Thyroid gland (tissue), 4 donors: ENCODE results near the gene RAET1E. TPM values are rescaled to one million over a fixed set of nuclear protein-coding genes. Genes with fewer than 3 reads are reported as not detected.

Source experiments
- DNase-seq, 2 donors: peaks; one replicate each; pipeline ENCODE4 v3.0.0-alpha.2; 2019
- H3K27ac ChIP-seq, 3 donors: fragments of 200-600 bp; sonication (generic); 1 replicate in 2 of 3; 2 replicates in 1 of 3; pipeline ENCODE4 v1.5.1; 2016 to 2019; ENCODE audit warnings: mild to moderate bottlenecking in 1 of 3, moderate library complexity in 1 of 3
- H3K27me3 ChIP-seq: fragments of 200-600 bp; sonication (generic); one replicate; pipeline ENCODE4 v1.5.1; 2019
- H3K36me3 ChIP-seq, 2 donors: fragments of 200-600 bp; sonication (generic); one replicate each; pipeline ENCODE4 v1.5.1; 2016 to 2019
- H3K4me1 ChIP-seq, 2 donors: fragments of 200-600 bp; sonication (generic); one replicate each; pipeline ENCODE4 v1.5.1; 2017 to 2019
- H3K4me3 ChIP-seq, 3 donors: fragments of 200-600 bp; sonication (generic); replicated peaks in 1 of 3; 1 replicate in 2 of 3; 2 replicates in 1 of 3; pipeline ENCODE4 v1.5.1; 2016; ENCODE audit warnings: mild to moderate bottlenecking in 1 of 3
- H3K9me3 ChIP-seq: fragments of 200-600 bp; sonication (generic); one replicate; pipeline ENCODE4 v1.5.1; 2017
- CTCF ChIP-seq, 6 experiments: fragments of 200-600 bp in 3 of 6; fragments of 450-650 bp in 3 of 6; sonication (generic) in 3 of 6; IDR thresholded peaks; one replicate each; pipeline ENCODE4 v1.5.1; 2016 to 2019; ENCODE audit warnings: antibody characterized with exemption in 6 of 6, mild to moderate bottlenecking in 2 of 6, inconsistent platforms in 1 of 6, moderate library complexity in 1 of 6
- POLR2A ChIP-seq, 2 donors: fragments of 450-650 bp; IDR thresholded peaks; one replicate each; pipeline ENCODE4 v1.6.1; 2017; ENCODE audit warnings: antibody characterized with exemption in 2 of 2, mild to moderate bottlenecking in 2 of 2, moderate library complexity in 1 of 2
- WGBS, 2 donors: methylation state at CpG; one replicate each; pipeline ENCODE4 v1.1.5; 2017; 5-methylcytosine and 5-hydroxymethylcytosine counted together
- intact Hi-C: fragments of 100-400 bp; cut with DNase I; formaldehyde crosslinking; loops from one replicate; pipeline ENCODE4 v1.15.1; 2023
- total RNA-seq, 4 donors: library from RNA; depleted of rRNA; stranded (reverse); fragments of >200 nt; gene quantifications; one replicate each; pipeline ENCODE4 v1.2.3, GENCODE V29; 2016

RAET1E gene
- total RNA-seq, 4 donors from 2014 or later = 1.7 TPM; not detected in 3

GRCh38 chr6:149881066-149881766 lies 16.7 kb downstream of the RAET1E start:
- H3K27me3 ChIP-seq = no peaks in the 10 kb centered on the region
- whole genome bisulfite sequencing, 2 donors = 84 to 93% methylated on average over 10 of the region's 10 CpGs
- DNase-seq = no peak
- H3K4me3 ChIP-seq = no peak overlapping the region
- no peaks in the 10 kb centered on the region for H3K36me3 ChIP-seq
- no peak overlapping the region for H3K27ac ChIP-seq
- intact Hi-C loops = no loop called here
- TF ChIP-seq CTCF (IDR thresholded peaks at IDR 0.05) (no peak), POLR2A (IDR thresholded peaks at IDR 0.05) (no peak)
- no peaks in the 10 kb centered on the region for H3K9me3 ChIP-seq
- peaks cover 3 to 4% of the 10 kb centered on the region in 2 donors for H3K4me1 ChIP-seq

- H3K4me1 ChIP-seq = no peaks in the 10 kb centered on the region
- H3K27ac ChIP-seq = no peak overlapping the region
- WGBS, 2 donors = 81 to 86% methylated on average over 1 of the region's 1 CpG
- no peaks in the 10 kb centered on the region for H3K9me3 ChIP-seq
- no peak for DNase-seq
- TF ChIP-seq CTCF (IDR thresholded peaks at IDR 0.05) = no peak
- TF ChIP-seq POLR2A (IDR thresholded peaks at IDR 0.05) = no peak
- intact Hi-C loops = no loop called here
- no peaks in the 10 kb centered on the region for H3K27me3 ChIP-seq
- H3K4me3 ChIP-seq = no peak overlapping the region
- H3K36me3 ChIP-seq = no peaks in the 10 kb centered on the region
These were observed 20.3 kb downstream of the RAET1E start for GRCh38 chr6:149877659-149878058.

GRCh38 chr6:149876241-149876933 lies 21.5 kb downstream of the RAET1E start:
- H3K4me3 ChIP-seq = no peak overlapping the region
- intact Hi-C loops = no loop called here
- no peak for DNase-seq

GRCh38 chr6:149872233-149872632 lies 25.7 kb downstream of the RAET1E start:
- H3K36me3 ChIP-seq = no peaks in the 10 kb centered on the region
- no peaks in the 10 kb centered on the region for H3K4me1 ChIP-seq
- DNase-seq = no peak
- intact Hi-C loops = no loop called here
- no peaks in the 10 kb centered on the region for H3K9me3 ChIP-seq
- WGBS, 2 donors = 97 to 100% methylated on average over 1 of the region's 1 CpG
- no peak overlapping the region for H3K27ac ChIP-seq
- no peak overlapping the region for H3K4me3 ChIP-seq
- TF ChIP-seq CTCF (IDR thresholded peaks at IDR 0.05) (no peak), POLR2A (IDR thresholded peaks at IDR 0.05) (no peak)
- no peaks in the 10 kb centered on the region for H3K27me3 ChIP-seq

More at GRCh38 chr6:149876241-149876933, 21.5 kb downstream of the RAET1E start:
- 83 to 84% methylated on average over 3 of the region's 3 CpGs for WGBS, 2 donors
- Histone ChIP-seq H3K36me3 (no peaks in the 10 kb centered on the region), H3K27me3 (no peaks in the 10 kb centered on the region), H3K4me1 (no peaks in the 10 kb centered on the region), H3K9me3 (no peaks in the 10 kb centered on the region), H3K27ac (no peak overlapping the region)
- TF ChIP-seq POLR2A (IDR thresholded peaks at IDR 0.05) (no peak), CTCF (IDR thresholded peaks at IDR 0.05) (no peak)

- TF ChIP-seq CTCF (IDR thresholded peaks at IDR 0.05) = no peak
- TF ChIP-seq POLR2A (IDR thresholded peaks at IDR 0.05) = no peak
- Histone ChIP-seq H3K27me3 (no peaks in the 10 kb centered on the region), H3K4me1 (no peaks in the 10 kb centered on the region), H3K36me3 (no peaks in the 10 kb centered on the region), H3K4me3 (no peak overlapping the region), H3K9me3 (no peaks in the 10 kb centered on the region), H3K27ac (no peak overlapping the region)
- WGBS, 2 donors = 94 to 95% methylated on average over 2 of the region's 2 CpGs
- intact Hi-C loops = no loop called here
- no peak for DNase-seq
These were observed 26.7 kb downstream of the RAET1E start for GRCh38 chr6:149871182-149871581.
